H1 (cell line): ENCODE results near the gene SEC14L5. TPM values are rescaled to one million over a fixed set of nuclear protein-coding genes. Genes with fewer than 3 reads are reported as not detected.

Experiments
- JUN ChIP-seq: IDR thresholded peaks from 2 replicates; pipeline ENCODE4 v1.6.1; 2011; ENCODE audit warnings: low read depth, mild to moderate bottlenecking, improper control_type of control experiment, low read length
- POU5F1 ChIP-seq: IDR thresholded peaks from 2 replicates; pipeline ENCODE4 v1.6.1; 2011; ENCODE audit warnings: low read depth, mild to moderate bottlenecking, low read length, moderate library complexity
- SIX5 ChIP-seq: IDR thresholded peaks from 2 replicates; pipeline ENCODE4 v1.6.1; 2011; ENCODE audit warnings: mild to moderate bottlenecking, low read depth, low read length
- SRF ChIP-seq: IDR thresholded peaks from 2 replicates; pipeline ENCODE4 v1.6.1; 2011; ENCODE audit warnings: mild to moderate bottlenecking, low read depth, low read length, moderate library complexity
- TAF7 ChIP-seq: optimal IDR thresholded peaks from 2 replicates; pipeline ENCODE3; 2011; ENCODE audit warnings: low read depth, mild to moderate bottlenecking, inconsistent platforms, low read length, moderate library complexity, borderline replicate concordance
- TBP ChIP-seq: IDR thresholded peaks from 2 replicates; pipeline ENCODE4 v1.6.1; 2011; ENCODE audit warnings: low read depth, low read length, improper control_type of control experiment
- polyA plus RNA-seq, 7 experiments: library from polyadenylated mRNA; depleted of rRNA in 3 of 7; stranded (reverse) in 5 of 7; unstranded in 2 of 7; fragments of >200 nt in 5 of 7; fragments of 200-250 nt in 2 of 7; gene quantifications; 1 replicate in 5 of 7; 2 replicates in 1 of 7; 4 replicates in 1 of 7; pipeline versions ENCODE4 v1.2.1 to v1.2.3, GENCODE V29; 2011 to 2013; ENCODE audit warnings: missing spikeins in 2 of 7, mixed read lengths in 2 of 7
- total RNA-seq: library from RNA; stranded (reverse); fragmentation: NEBNext Ultra II Directional; extraction: Animal tissue kit (Norgen Biotek cat#: 25700); gene quantifications from 2 replicates; pipeline ENCODE4 v1.2.1, GENCODE V29; 2021
- TF ChIP-seq, protein P1 (sequence below): IDR thresholded peaks from 2 replicates; pipeline ENCODE4 v1.6.1; 2011; ENCODE audit warnings: low read depth, mild to moderate bottlenecking, low read length; ENCODE audit not compliant: insufficient read depth

SEC14L5 gene
- total and polyA plus RNA-seq, 2 of the 8 experiments (the other 6 are each of a cell fraction or from before 2014, with no cell fraction given): 1.9 to 3.0 TPM

DNA sequence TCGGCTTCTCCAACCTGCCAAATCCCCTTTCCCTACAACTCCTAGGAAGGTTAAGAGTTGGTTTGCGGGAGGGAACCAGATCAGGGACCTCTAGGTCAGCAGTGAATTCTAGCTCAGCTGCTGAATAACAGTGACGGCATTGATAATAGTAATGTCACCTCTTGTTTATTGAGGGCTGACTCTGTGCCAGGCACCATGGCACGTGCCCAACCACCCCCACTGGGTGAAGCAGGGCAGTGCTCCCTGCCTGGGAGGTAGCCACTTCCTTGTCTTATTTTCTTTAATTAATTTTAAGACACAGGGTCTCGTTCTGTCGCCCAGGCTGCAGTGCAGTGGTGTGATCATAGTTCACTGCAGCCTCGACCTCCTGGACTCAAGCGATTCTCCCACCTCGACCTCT is 15.6 kb upstream of the SEC14L5 start (continued):
- TF ChIP-seq, protein P1, sequence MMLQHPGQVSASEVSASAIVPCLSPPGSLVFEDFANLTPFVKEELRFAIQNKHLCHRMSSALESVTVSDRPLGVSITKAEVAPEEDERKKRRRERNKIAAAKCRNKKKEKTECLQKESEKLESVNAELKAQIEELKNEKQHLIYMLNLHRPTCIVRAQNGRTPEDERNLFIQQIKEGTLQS: no peak
- TF ChIP-seq TBP (no peak), SRF (no peak), TAF7 (no peak), POU5F1 (no peak), JUN (no peak), SIX5 (no peak)
- TF ChIP-seq, all 59 proteins: peak for 0
